Amygdala (tissue), 56 donors: ENCODE data around the gene DLGAP4.

Experiments
- DNase-seq, 56 donors: peaks; one replicate each; lab custom pipeline; 2025; lab: John Stamatoyannopoulos, UW

DLGAP4 gene

GRCh38 chr20:36483919-36484808 is 178.0 kb downstream of the DLGAP4 start:
- DNase-seq, result no peak

GRCh38 chr20:36485286-36485685 is 179.1 kb downstream of the DLGAP4 start:
- DNase-seq, result no peak

GRCh38 chr20:36487069-36487468 is 180.9 kb downstream of the DLGAP4 start:
- DNase-seq, result no peak

- DNase-seq, result peak in 2 of 56 donors; percentile 20 to 40
Observed at GRCh38 chr20:36490191-36490590, 184.1 kb downstream of the DLGAP4 start.

- DNase-seq, result no peak
Observed at GRCh38 chr20:36491901-36492617, 185.9 kb downstream of the DLGAP4 start.

- peak in 2 of 56 donors; percentile 24 to 39 for DNase-seq
Observed at GRCh38 chr20:36493051-36493800, 187.1 kb downstream of the DLGAP4 start.

- peak in 11 of 56 donors; percentile 7 to 54 (median 31) for DNase-seq
Observed at GRCh38 chr20:36493801-36494114, 187.6 kb downstream of the DLGAP4 start.

GRCh38 chr20:36496707-36497669 is 190.8 kb downstream of the DLGAP4 start:
- DNase-seq, result no peak

- DNase-seq, result peak in 1 of 56 donors; percentile 23
Observed at GRCh38 chr20:36497856-36498255, 191.7 kb downstream of the DLGAP4 start.

- no peak for DNase-seq
Observed at GRCh38 chr20:36498386-36499179, 192.4 kb downstream of the DLGAP4 start.

GRCh38 chr20:36499211-36499610 is 193.1 kb downstream of the DLGAP4 start:
- no peak for DNase-seq

- no peak for DNase-seq
Observed at GRCh38 chr20:36499723-36500501, 193.8 kb downstream of the DLGAP4 start.

GRCh38 chr20:36501367-36502006 is 195.3 kb downstream of the DLGAP4 start:
- DNase-seq, result no peak

- DNase-seq, result no peak
Observed at GRCh38 chr20:36504295-36504694, 198.2 kb downstream of the DLGAP4 start.

- DNase-seq, result no peak
Observed at GRCh38 chr20:36506253-36506652, 200.1 kb downstream of the DLGAP4 start.

GRCh38 chr20:36507746-36508145 is 201.6 kb downstream of the DLGAP4 start:
- DNase-seq, result no peak

GRCh38 chr20:36519012-36519719 is 213.0 kb downstream of the DLGAP4 start:
- DNase-seq, result no peak
